BLaER1 treated with 17β-estradiol and CSF1 and Interleukin-3, amounts not matched to agents 10 nM and 100 nM (cell line): ENCODE results near the gene PKDCC.

Experiments used
- H3K27ac ChIP-seq, 11 experiments: shearing (Covaris generic); formaldehyde crosslinking; 2 replicates each; pipeline ENCODE4 v1.8.1; 2022
- H3K27me3 ChIP-seq, 11 experiments: shearing (Covaris generic); formaldehyde crosslinking; 2 replicates each; pipeline ENCODE4 v1.8.1; 2022
- H3K36me3 ChIP-seq, 11 experiments: shearing (Covaris generic); formaldehyde crosslinking; 2 replicates each; pipeline ENCODE4 v1.8.1; 2022
- H3K4me1 ChIP-seq, 10 experiments: shearing (Covaris generic); formaldehyde crosslinking; 2 replicates each; pipeline ENCODE4 v1.8.1; 2022
- H3K4me2 ChIP-seq, 11 experiments: shearing (Covaris generic); formaldehyde crosslinking; 2 replicates each; pipeline ENCODE4 v1.8.1; 2022
- H3K4me3 ChIP-seq, 10 experiments: shearing (Covaris generic); formaldehyde crosslinking; 2 replicates each; pipeline ENCODE4 v1.8.1; 2022
- H3K9ac ChIP-seq, 11 experiments: shearing (Covaris generic); formaldehyde crosslinking; 2 replicates each; pipeline ENCODE4 v1.8.1; 2022
- H3K9me3 ChIP-seq, 11 experiments: shearing (Covaris generic); formaldehyde crosslinking; replicated peaks in 1 of 11; 2 replicates each; pipeline ENCODE4 v1.8.1; 2022
- H4K20me1 ChIP-seq, 11 experiments: shearing (Covaris generic); formaldehyde crosslinking; 2 replicates each; pipeline ENCODE4 v1.8.1; 2022
- Cebpa-rat ChIP-seq, 11 experiments: shearing (Covaris generic); IDR thresholded peaks; 2 replicates each; pipeline ENCODE4 v1.8.1; 2022

The PKDCC gene

GRCh38 chr2:42103829-42104228, 56.0 kb downstream of the PKDCC start:
- H3K36me3 ChIP-seq: no peaks in the 10 kb centered on the region
- peak overlapping the region in 4 of 11 experiments; percentile 1 to 31 (median 2); a peak in 5 of 22 replicates for H3K9ac ChIP-seq
- peak overlapping the region; percentile 62 to 95 (median 87); a peak in 20 of 22 replicates for H3K4me2 ChIP-seq
- peaks cover 0 to 11% (median 6%) of the 10 kb centered on the region in 11 experiments; a peak in 11 of 22 replicates for H3K9me3 ChIP-seq
- no peak for TF ChIP-seq Cebpa-rat (IDR thresholded peaks at IDR 0.05)
- H3K4me3 ChIP-seq: no peak overlapping the region
- H3K27ac ChIP-seq: peak overlapping the region in 10 of 11 experiments; percentile 73 to 95 (median 84); a peak in 18 of 22 replicates
- no peaks in the 10 kb centered on the region for H4K20me1 ChIP-seq
- H3K27me3 ChIP-seq: peaks cover 0 to 10% (median 4%) of the 10 kb centered on the region in 11 experiments; a peak in 5 of 22 replicates
- peaks cover 60 to 99% (median 83%) of the 10 kb centered on the region in 10 experiments for H3K4me1 ChIP-seq

GRCh38 chr2:42104621-42105020, 56.8 kb downstream of the PKDCC start:
- Histone ChIP-seq H3K4me2 (peak overlapping the region; percentile 62 to 95 (median 87)), H3K4me1 (peaks cover 52 to 98% (median 78%) of the 10 kb centered on the region in 10 experiments), H3K36me3 (no peaks in the 10 kb centered on the region), H3K27me3 (peaks cover 0 to 10% (median 4%) of the 10 kb centered on the region in 11 experiments; a peak in 5 of 22 replicates), H4K20me1 (no peaks in the 10 kb centered on the region), H3K27ac (peak overlapping the region in 10 of 11 experiments; percentile 72 to 95 (median 84); a peak in 20 of 22 replicates), H3K4me3 (no peak overlapping the region), H3K9ac (peak overlapping the region in 9 of 11 experiments; percentile 39 to 76 (median 69); a peak in 9 of 22 replicates), H3K9me3 (peaks cover 0 to 11% (median 6%) of the 10 kb centered on the region in 11 experiments; a peak in 11 of 22 replicates)
- no peak for TF ChIP-seq Cebpa-rat (IDR thresholded peaks at IDR 0.05)

- TF ChIP-seq Cebpa-rat (IDR thresholded peaks at IDR 0.05): peak in 8 of 11 experiments; percentile 49 to 67 (median 58); a peak in 9 of 22 replicates
Observed at GRCh38 chr2:42105330-42106256, 57.8 kb downstream of the PKDCC start.

GRCh38 chr2:42106257-42106816, 58.5 kb downstream of the PKDCC start:
- peaks cover 0 to 7% (median 4%) of the 10 kb centered on the region in 11 experiments; a peak in 5 of 22 replicates for H3K27me3 ChIP-seq
- peak overlapping the region in 5 of 10 experiments; percentile 3 to 37 (median 32); a peak in 5 of 20 replicates for H3K4me3 ChIP-seq
- no peak for TF ChIP-seq Cebpa-rat (IDR thresholded peaks at IDR 0.05)
- peak overlapping the region; percentile 54 to 95 (median 82); a peak in 21 of 22 replicates for H3K27ac ChIP-seq
- peaks cover 47 to 94% (median 75%) of the 10 kb centered on the region in 10 experiments for H3K4me1 ChIP-seq
- H3K9me3 ChIP-seq: no peaks in the 10 kb centered on the region
- H3K4me2 ChIP-seq: peak overlapping the region; percentile 62 to 95 (median 87)
- H4K20me1 ChIP-seq: no peaks in the 10 kb centered on the region
- no peaks in the 10 kb centered on the region for H3K36me3 ChIP-seq
- peak overlapping the region; percentile 39 to 76 (median 69); a peak in 19 of 22 replicates for H3K9ac ChIP-seq

More at GRCh38 chr2:42105330-42106256, 57.8 kb downstream of the PKDCC start:
- Histone ChIP-seq H3K4me1 (peaks cover 49 to 97% (median 78%) of the 10 kb centered on the region in 10 experiments), H3K9ac (peak overlapping the region; percentile 39 to 76 (median 69); a peak in 21 of 22 replicates), H4K20me1 (no peaks in the 10 kb centered on the region), H3K36me3 (no peaks in the 10 kb centered on the region), H3K4me3 (peak overlapping the region in 7 of 10 experiments; percentile 2 to 37 (median 11); a peak in 6 of 20 replicates), H3K9me3 (peaks cover 0 to 1% (median 0%) of the 10 kb centered on the region in 11 experiments; a peak in 1 of 22 replicates), H3K27ac (peak overlapping the region; percentile 54 to 95 (median 82); a peak in 21 of 22 replicates), H3K4me2 (peak overlapping the region; percentile 62 to 95 (median 87)), H3K27me3 (peaks cover 0 to 10% (median 4%) of the 10 kb centered on the region in 11 experiments; a peak in 5 of 22 replicates)

- peak overlapping the region in 6 of 11 experiments; percentile 81 to 95 (median 86); a peak in 7 of 22 replicates for H3K27ac ChIP-seq
- TF ChIP-seq Cebpa-rat (IDR thresholded peaks at IDR 0.05): no peak
Observed at GRCh38 chr2:42107249-42108042, 59.6 kb downstream of the PKDCC start.

More at GRCh38 chr2:42107249-42108042, 59.6 kb downstream of the PKDCC start:
- Histone ChIP-seq H3K4me1 (peaks cover 37 to 84% (median 64%) of the 10 kb centered on the region in 10 experiments), H3K9ac (no peak overlapping the region), H3K27me3 (no peaks in the 10 kb centered on the region), H3K36me3 (no peaks in the 10 kb centered on the region), H3K9me3 (no peaks in the 10 kb centered on the region), H4K20me1 (no peaks in the 10 kb centered on the region), H3K4me2 (peak overlapping the region in 9 of 11 experiments; percentile 76 to 95 (median 88); a peak in 16 of 22 replicates), H3K4me3 (no peak overlapping the region)
